ENCODE results near the gene SLC30A9.

SLC30A9 gene

GRCh38 chr4:41976775-41977516, 13.4 kb upstream of the SLC30A9 start:
- Histone ChIP-seq H3K4me3 (ENCODE audit: low read depth, low read length) (no peak overlapping the region), H2AFZ (ENCODE audit: low read length, unreplicated experiment) (peak overlapping the region; percentile 35), H3K36me3 (ENCODE audit: insufficient read depth, low read length) (no peaks in the 10 kb centered on the region), H3K4me1 (ENCODE audit: control insufficient read depth, insufficient read depth, low read length, unreplicated experiment) (peaks cover 10% of the 10 kb centered on the region), H3K79me2 (ENCODE audit: control insufficient read depth, insufficient read depth, low read length, unreplicated experiment) (no peaks in the 10 kb centered on the region), H3K27ac (ENCODE audit: low read depth, low read length) (no peak overlapping the region), H3K27me3 (ENCODE audit: insufficient read depth, low read length) (no peaks in the 10 kb centered on the region)

GRCh38 chr4:41977709-41978108, 12.6 kb upstream of the SLC30A9 start:
- Histone ChIP-seq H3K36me3 (ENCODE audit: insufficient read depth, low read length) (no peaks in the 10 kb centered on the region), H3K4me3 (ENCODE audit: low read depth, low read length) (no peak overlapping the region), H3K27ac (ENCODE audit: low read depth, low read length) (no peak overlapping the region), H2AFZ (ENCODE audit: low read length, unreplicated experiment) (peak overlapping the region; percentile 35), H3K79me2 (ENCODE audit: control insufficient read depth, insufficient read depth, low read length, unreplicated experiment) (no peaks in the 10 kb centered on the region), H3K4me1 (ENCODE audit: control insufficient read depth, insufficient read depth, low read length, unreplicated experiment) (peaks cover 10% of the 10 kb centered on the region), H3K27me3 (ENCODE audit: insufficient read depth, low read length) (no peaks in the 10 kb centered on the region)

- H3K27me3 ChIP-seq (ENCODE audit: insufficient read depth, low read length): no peaks in the 10 kb centered on the region
- no peaks in the 10 kb centered on the region for H3K79me2 ChIP-seq (ENCODE audit: control insufficient read depth, insufficient read depth, low read length, unreplicated experiment)
- no peaks in the 10 kb centered on the region for H3K36me3 ChIP-seq (ENCODE audit: insufficient read depth, low read length)
- H2AFZ ChIP-seq (ENCODE audit: low read length, unreplicated experiment): no peak within 1 kb of the TSS
- H3K27ac ChIP-seq (ENCODE audit: low read depth, low read length): no peak within 1 kb of the TSS
- peaks cover 10% of the 10 kb centered on the region for H3K4me1 ChIP-seq (ENCODE audit: control insufficient read depth, insufficient read depth, low read length, unreplicated experiment)
- H3K4me3 ChIP-seq (ENCODE audit: low read depth, low read length): no peak within 1 kb of the TSS
Observed at GRCh38 chr4:41981456-41981855, 8.9 kb upstream of the SLC30A9 start, which contains the start of gene DCAF4L1. Gene DCAF4L1 (plus strand): TSS chr4:41981756. CDS start chr4:41981793, 37 bp downstream.

GRCh38 chr4:41982716-41983115, 7.6 kb upstream of the SLC30A9 start:
- Histone ChIP-seq H2AFZ (ENCODE audit: low read length, unreplicated experiment) (no peak overlapping the region), H3K36me3 (ENCODE audit: insufficient read depth, low read length) (no peaks in the 10 kb centered on the region), H3K27me3 (ENCODE audit: insufficient read depth, low read length) (no peaks in the 10 kb centered on the region), H3K4me3 (ENCODE audit: low read depth, low read length) (no peak overlapping the region), H3K27ac (ENCODE audit: low read depth, low read length) (no peak overlapping the region), H3K79me2 (ENCODE audit: control insufficient read depth, insufficient read depth, low read length, unreplicated experiment) (no peaks in the 10 kb centered on the region), H3K4me1 (ENCODE audit: control insufficient read depth, insufficient read depth, low read length, unreplicated experiment) (peaks cover 4% of the 10 kb centered on the region)

- peaks cover 11% of the 10 kb centered on the region for H3K4me1 ChIP-seq (ENCODE audit: control insufficient read depth, insufficient read depth, low read length, unreplicated experiment)
- H3K27me3 ChIP-seq (ENCODE audit: insufficient read depth, low read length): no peaks in the 10 kb centered on the region
- H3K4me3 ChIP-seq (ENCODE audit: low read depth, low read length): no peak overlapping the region
- no peak overlapping the region for H3K27ac ChIP-seq (ENCODE audit: low read depth, low read length)
- H3K36me3 ChIP-seq (ENCODE audit: insufficient read depth, low read length): no peaks in the 10 kb centered on the region
- no peak overlapping the region for H2AFZ ChIP-seq (ENCODE audit: low read length, unreplicated experiment)
- peaks cover 8% of the 10 kb centered on the region for H3K79me2 ChIP-seq (ENCODE audit: control insufficient read depth, insufficient read depth, low read length, unreplicated experiment)
Observed at GRCh38 chr4:41985151-41985550, 5.2 kb upstream of the SLC30A9 start.

GRCh38 chr4:41989994-41990364, 351 bp upstream of the SLC30A9 start:
- H3K27me3 ChIP-seq (ENCODE audit: insufficient read depth, low read length): no peaks in the 10 kb centered on the region
- H3K79me2 ChIP-seq (ENCODE audit: control insufficient read depth, insufficient read depth, low read length, unreplicated experiment): peaks cover 39% of the 10 kb centered on the region
- H2AFZ ChIP-seq (ENCODE audit: low read length, unreplicated experiment): peak overlapping the region; percentile 99
- peak overlapping the region; percentile 23; the same call in 1 of the 2 replicates for H3K27ac ChIP-seq (ENCODE audit: low read depth, low read length)
- H3K4me1 ChIP-seq (ENCODE audit: control insufficient read depth, insufficient read depth, low read length, unreplicated experiment): peaks cover 26% of the 10 kb centered on the region
- H3K4me3 ChIP-seq (ENCODE audit: low read depth, low read length): peak overlapping the region; percentile 95
- H3K36me3 ChIP-seq (ENCODE audit: insufficient read depth, low read length): no peaks in the 10 kb centered on the region; the same call in 1 of the 2 replicates

GRCh38 chr4:41991916-41992767, 1.8 kb downstream of the SLC30A9 start:
- H3K27me3 ChIP-seq (ENCODE audit: insufficient read depth, low read length): no peaks in the 10 kb centered on the region
- H2AFZ ChIP-seq (ENCODE audit: low read length, unreplicated experiment): no peak overlapping the region
- H3K79me2 ChIP-seq (ENCODE audit: control insufficient read depth, insufficient read depth, low read length, unreplicated experiment): peaks cover 48% of the 10 kb centered on the region
- H3K27ac ChIP-seq (ENCODE audit: low read depth, low read length): no peak overlapping the region
- H3K36me3 ChIP-seq (ENCODE audit: insufficient read depth, low read length): no peaks in the 10 kb centered on the region; the same call in 1 of the 2 replicates
- peak overlapping the region; percentile 95 for H3K4me3 ChIP-seq (ENCODE audit: low read depth, low read length)
- peaks cover 26% of the 10 kb centered on the region for H3K4me1 ChIP-seq (ENCODE audit: control insufficient read depth, insufficient read depth, low read length, unreplicated experiment)

GRCh38 chr4:41992967-41993857, 2.9 kb downstream of the SLC30A9 start:
- no peak overlapping the region for H3K27ac ChIP-seq (ENCODE audit: low read depth, low read length)
- peaks cover 56% of the 10 kb centered on the region for H3K79me2 ChIP-seq (ENCODE audit: control insufficient read depth, insufficient read depth, low read length, unreplicated experiment)
- peaks cover 26% of the 10 kb centered on the region for H3K4me1 ChIP-seq (ENCODE audit: control insufficient read depth, insufficient read depth, low read length, unreplicated experiment)
- peaks cover 2% of the 10 kb centered on the region; the same call in 1 of the 2 replicates for H3K36me3 ChIP-seq (ENCODE audit: insufficient read depth, low read length)
- no peaks in the 10 kb centered on the region for H3K27me3 ChIP-seq (ENCODE audit: insufficient read depth, low read length)
- H2AFZ ChIP-seq (ENCODE audit: low read length, unreplicated experiment): no peak overlapping the region
- peak overlapping the region; percentile 95; the same call in 1 of the 2 replicates for H3K4me3 ChIP-seq (ENCODE audit: low read depth, low read length)

GRCh38 chr4:41994461-41994985, 4.2 kb downstream of the SLC30A9 start:
- peaks cover 2% of the 10 kb centered on the region; the same call in 1 of the 2 replicates for H3K36me3 ChIP-seq (ENCODE audit: insufficient read depth, low read length)
- H3K4me1 ChIP-seq (ENCODE audit: control insufficient read depth, insufficient read depth, low read length, unreplicated experiment): peaks cover 16% of the 10 kb centered on the region
- peaks cover 56% of the 10 kb centered on the region for H3K79me2 ChIP-seq (ENCODE audit: control insufficient read depth, insufficient read depth, low read length, unreplicated experiment)
- H2AFZ ChIP-seq (ENCODE audit: low read length, unreplicated experiment): no peak overlapping the region
- no peak overlapping the region for H3K27ac ChIP-seq (ENCODE audit: low read depth, low read length)
- no peak overlapping the region for H3K4me3 ChIP-seq (ENCODE audit: low read depth, low read length)
- H3K27me3 ChIP-seq (ENCODE audit: insufficient read depth, low read length): no peaks in the 10 kb centered on the region

GRCh38 chr4:41998019-41998418, 7.7 kb downstream of the SLC30A9 start:
- no peaks in the 10 kb centered on the region for H3K27me3 ChIP-seq (ENCODE audit: insufficient read depth, low read length)
- peaks cover 12% of the 10 kb centered on the region for H3K36me3 ChIP-seq (ENCODE audit: insufficient read depth, low read length)
- H3K4me1 ChIP-seq (ENCODE audit: control insufficient read depth, insufficient read depth, low read length, unreplicated experiment): peaks cover 4% of the 10 kb centered on the region
- H3K79me2 ChIP-seq (ENCODE audit: control insufficient read depth, insufficient read depth, low read length, unreplicated experiment): peaks cover 40% of the 10 kb centered on the region
- no peak overlapping the region for H3K4me3 ChIP-seq (ENCODE audit: low read depth, low read length)
- no peak overlapping the region for H2AFZ ChIP-seq (ENCODE audit: low read length, unreplicated experiment)
- no peak overlapping the region for H3K27ac ChIP-seq (ENCODE audit: low read depth, low read length)

Measured in ACC112 (cell line).